Fibroblast of the aortic adventitia (primary cell): ENCODE measurements around the gene SARNP. TPM values are rescaled to one million over a fixed set of nuclear protein-coding genes. Genes with fewer than 3 reads are reported as not detected.

Source experiments
- DNase-seq: peaks from one replicate; pipeline ENCODE4 v3.0.0-alpha.2; 2010; ENCODE audit warnings: low read depth
- H3K4me3 ChIP-seq: 2 replicates; pipeline ENCODE4 v1.5.1; 2011; ENCODE audit warnings: low read depth, mild to moderate bottlenecking, control low read depth, low read length, moderate library complexity
- total RNA-seq: library from RNA; depleted of rRNA; stranded (reverse); fragments of >200 nt; gene quantifications from 2 replicates; pipeline ENCODE4 v1.2.3, GENCODE V29; 2012; ENCODE audit warnings: low replicate concordance
- TF ChIP-seq, protein P1 (sequence below): IDR thresholded peaks from 2 replicates; pipeline ENCODE4 v1.5.1; 2011; ENCODE audit warnings: mild to moderate bottlenecking, low read length, control low read depth, inconsistent platforms; ENCODE audit not compliant: insufficient read depth

The SARNP gene
- total RNA-seq, 1 donor, result 84.6 TPM

DNA sequence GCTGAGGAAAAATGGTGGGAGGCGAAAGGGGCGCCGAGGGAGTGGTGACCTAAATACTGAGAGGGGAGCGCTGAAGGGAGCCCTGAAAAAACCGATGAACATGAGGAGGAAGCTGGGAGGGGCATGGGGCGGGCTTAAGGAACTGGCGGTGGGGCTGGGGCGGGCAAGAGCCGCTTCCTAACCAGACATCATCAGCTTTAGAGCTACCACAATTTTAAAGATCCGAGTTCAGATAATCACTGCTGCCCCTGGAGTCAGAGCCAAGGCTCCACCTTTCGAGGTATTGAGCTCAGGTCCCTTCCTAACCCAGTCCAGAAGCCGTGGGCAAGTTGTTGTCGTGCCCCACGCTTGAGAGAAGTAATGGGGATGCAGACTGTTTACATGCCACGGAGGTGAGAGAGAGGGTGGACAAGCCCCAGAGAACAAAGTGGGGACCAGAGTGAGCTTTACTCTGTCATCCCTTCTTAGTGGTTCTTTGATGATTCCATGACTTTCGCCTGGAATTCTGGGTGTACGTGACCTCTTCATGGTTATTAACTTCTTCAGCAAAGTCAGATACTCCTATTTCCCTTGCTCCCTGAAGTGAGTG is 710 bp upstream of the SARNP start:
- DNase-seq, result no peak
- peak overlapping the region; percentile 98 for H3K4me3 ChIP-seq
- TF ChIP-seq, protein P1, sequence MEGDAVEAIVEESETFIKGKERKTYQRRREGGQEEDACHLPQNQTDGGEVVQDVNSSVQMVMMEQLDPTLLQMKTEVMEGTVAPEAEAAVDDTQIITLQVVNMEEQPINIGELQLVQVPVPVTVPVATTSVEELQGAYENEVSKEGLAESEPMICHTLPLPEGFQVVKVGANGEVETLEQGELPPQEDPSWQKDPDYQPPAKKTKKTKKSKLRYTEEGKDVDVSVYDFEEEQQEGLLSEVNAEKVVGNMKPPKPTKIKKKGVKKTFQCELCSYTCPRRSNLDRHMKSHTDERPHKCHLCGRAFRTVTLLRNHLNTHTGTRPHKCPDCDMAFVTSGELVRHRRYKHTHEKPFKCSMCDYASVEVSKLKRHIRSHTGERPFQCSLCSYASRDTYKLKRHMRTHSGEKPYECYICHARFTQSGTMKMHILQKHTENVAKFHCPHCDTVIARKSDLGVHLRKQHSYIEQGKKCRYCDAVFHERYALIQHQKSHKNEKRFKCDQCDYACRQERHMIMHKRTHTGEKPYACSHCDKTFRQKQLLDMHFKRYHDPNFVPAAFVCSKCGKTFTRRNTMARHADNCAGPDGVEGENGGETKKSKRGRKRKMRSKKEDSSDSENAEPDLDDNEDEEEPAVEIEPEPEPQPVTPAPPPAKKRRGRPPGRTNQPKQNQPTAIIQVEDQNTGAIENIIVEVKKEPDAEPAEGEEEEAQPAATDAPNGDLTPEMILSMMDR, result no peak

DNA sequence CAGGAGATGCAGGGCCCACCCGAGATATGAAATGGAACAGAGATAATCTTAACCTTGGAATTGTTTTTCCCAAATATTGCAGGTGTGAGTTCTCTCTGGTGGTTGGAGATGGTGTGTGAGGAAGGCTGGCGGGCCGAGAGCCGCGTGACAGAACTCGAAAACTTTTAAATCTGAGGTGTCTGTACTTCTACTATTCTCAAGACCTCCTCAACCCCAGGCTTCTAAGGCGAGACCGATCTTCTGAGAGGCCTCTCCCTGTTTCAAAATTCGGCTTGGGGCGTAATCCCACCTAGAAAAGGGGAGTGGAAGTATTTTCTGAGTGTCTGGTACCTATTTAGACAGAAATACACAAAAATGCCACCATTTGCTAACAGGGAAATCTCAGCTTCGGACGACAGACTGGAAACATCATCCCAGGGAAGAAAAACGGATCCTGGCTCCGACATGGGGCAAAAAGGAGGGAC is 611 bp downstream of the SARNP start:
- H3K4me3 ChIP-seq, result peak overlapping the region; percentile 98
- TF ChIP-seq, protein P1, result no peak
- no peak for DNase-seq

DNA sequence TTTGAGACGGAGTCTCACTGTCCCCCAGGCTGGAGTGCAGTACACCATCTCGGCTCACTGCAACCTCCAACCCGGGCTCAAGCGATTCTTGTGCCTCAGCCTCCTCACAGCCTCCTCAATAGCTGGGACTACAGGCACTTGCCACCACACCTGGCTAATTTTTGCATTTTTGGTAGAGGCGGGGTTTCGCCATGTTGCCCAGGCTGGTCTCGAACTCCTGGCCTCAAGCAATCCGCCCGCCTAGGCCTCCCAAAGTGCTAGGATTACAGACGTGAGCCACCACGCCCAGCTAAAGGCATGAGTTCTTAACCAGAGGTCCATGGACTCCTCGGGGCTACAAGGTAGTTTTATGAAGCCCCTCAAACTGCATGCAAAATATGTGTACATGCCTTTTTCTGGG is 2.1 kb downstream of the SARNP start:
- DNase-seq, result no peak
- TF ChIP-seq, protein P1, result no peak
- H3K4me3 ChIP-seq, result peak overlapping the region; percentile 98

DNA sequence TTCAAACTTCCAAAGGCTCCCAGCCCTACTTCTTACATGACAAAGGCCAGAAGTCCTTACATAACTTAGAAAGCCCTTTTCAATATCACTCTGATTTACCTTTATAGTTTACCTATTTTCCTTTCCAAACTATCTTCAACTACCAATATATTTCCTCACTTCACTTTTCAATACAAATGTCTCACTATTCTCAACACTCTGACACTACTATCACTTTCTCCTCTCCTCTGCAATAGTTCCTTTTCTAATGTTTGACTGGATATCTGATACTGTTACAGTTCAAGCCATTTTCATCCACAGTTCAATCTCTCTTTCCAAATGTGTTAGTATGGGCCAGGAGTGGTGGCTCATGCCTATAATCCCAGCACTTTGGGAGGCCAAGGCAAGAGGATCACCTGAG is 3.3 kb downstream of the SARNP start:
- no peak overlapping the region for H3K4me3 ChIP-seq
- TF ChIP-seq, protein P1, result no peak
- DNase-seq, result no peak

DNA sequence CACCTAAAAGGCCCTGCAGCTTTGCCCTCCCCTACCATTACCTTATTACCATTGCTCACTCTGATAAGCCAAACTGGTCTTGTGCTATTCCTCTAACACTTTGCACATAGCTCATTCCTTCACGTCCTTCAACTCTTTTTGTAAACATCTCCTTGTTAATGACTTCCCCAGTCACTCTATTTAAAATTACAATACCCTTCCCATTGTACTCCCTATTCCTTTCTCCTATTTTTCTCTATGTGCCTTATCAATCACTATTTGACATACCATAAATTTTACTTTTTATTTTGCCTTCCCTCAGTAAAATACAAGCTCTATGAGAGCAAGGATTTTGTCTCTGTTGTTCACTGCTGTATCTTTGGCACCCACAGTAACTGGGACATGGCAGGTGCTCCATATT is 5.4 kb downstream of the SARNP start:
- no peak for DNase-seq
- no peak overlapping the region for H3K4me3 ChIP-seq
- TF ChIP-seq, protein P1, result no peak

DNA sequence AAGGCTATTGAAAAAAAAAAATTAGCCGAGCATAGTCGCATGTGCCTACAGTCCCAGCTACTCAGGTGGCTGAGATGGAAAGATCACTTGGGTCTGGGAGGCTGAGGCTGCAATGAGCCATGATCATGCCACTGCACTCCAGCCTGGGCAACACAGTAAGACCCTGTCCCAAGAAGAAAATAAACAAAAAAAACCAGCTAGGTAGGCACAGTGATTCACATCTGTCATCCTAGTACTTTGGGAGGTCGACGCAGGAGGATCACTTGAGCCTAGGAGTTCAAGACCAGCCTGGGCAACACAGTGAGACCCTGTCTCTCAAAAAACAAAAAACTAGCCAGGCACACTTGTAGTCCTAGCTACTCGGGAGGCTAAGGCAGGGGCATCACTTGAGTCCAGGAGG is 8.2 kb downstream of the SARNP start:
- DNase-seq, result no peak
- no peak overlapping the region for H3K4me3 ChIP-seq
- TF ChIP-seq, protein P1, result no peak

DNA sequence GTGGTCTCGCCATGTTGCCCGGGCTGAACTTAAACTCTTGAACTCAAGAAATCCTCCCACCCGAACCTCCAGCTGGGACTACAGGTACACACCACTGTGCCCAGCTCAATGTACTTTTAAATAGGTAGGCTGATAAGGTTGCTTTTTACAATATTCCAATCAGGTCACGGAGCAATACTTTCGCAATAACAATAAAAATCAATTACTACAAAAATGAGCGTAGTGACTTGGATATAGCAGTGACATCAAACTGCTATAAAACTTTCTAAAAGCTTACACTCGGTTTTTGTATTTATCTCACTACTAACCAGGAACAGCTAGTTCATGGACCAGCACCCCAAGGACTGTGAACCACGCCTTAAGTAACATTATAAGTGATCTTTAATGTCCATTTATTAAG is 10.5 kb downstream of the SARNP start:
- no peak for DNase-seq
- TF ChIP-seq, protein P1, result no peak

More for the DNA sequence above, 10.5 kb downstream of the SARNP start:
- no peak overlapping the region for H3K4me3 ChIP-seq
